WTC11 (cell line): ENCODE measurements around the gene KRT12.

ENCODE experiments used
- CREB1 ChIP-seq: sonication (generic); formaldehyde crosslinking; IDR thresholded peaks from 2 replicates; pipeline ENCODE4 v1.8.0; 2023; ENCODE audit warnings: mild to moderate bottlenecking, missing genetic modification reagents
- CTCF ChIP-seq: fragments of 200-600 bp; IDR thresholded peaks from 2 replicates; pipeline ENCODE4 v1.8.0; 2022; ENCODE audit warnings: antibody characterized with exemption
- FOXJ3 ChIP-seq: sonication (generic); formaldehyde crosslinking; IDR thresholded peaks from 2 replicates; pipeline ENCODE4 v1.9.0; 2021; ENCODE audit warnings: missing genetic modification reagents, mild to moderate bottlenecking, borderline replicate concordance
- MYBL2 ChIP-seq: sonication (generic); formaldehyde crosslinking; IDR thresholded peaks from 2 replicates; pipeline ENCODE4 v1.8.1; 2023; ENCODE audit warnings: mild to moderate bottlenecking, moderate library complexity, missing genetic modification reagents
- NR1H2 ChIP-seq: sonication (generic); formaldehyde crosslinking; IDR thresholded peaks from 2 replicates; pipeline ENCODE4 v1.9.0; 2021; ENCODE audit warnings: mild to moderate bottlenecking, moderate library complexity, missing genetic modification reagents
- TCF7 ChIP-seq: sonication (generic); formaldehyde crosslinking; IDR thresholded peaks from 2 replicates; pipeline ENCODE4 v1.8.0; 2022; ENCODE audit warnings: mild to moderate bottlenecking, low read depth, missing genetic modification reagents, moderate library complexity
- USF1 ChIP-seq: sonication (generic); formaldehyde crosslinking; IDR thresholded peaks from 2 replicates; pipeline ENCODE4 v1.8.0; 2022; ENCODE audit warnings: mild to moderate bottlenecking, missing genetic modification reagents
- USF2 ChIP-seq: sonication (generic); formaldehyde crosslinking; IDR thresholded peaks from 2 replicates; pipeline ENCODE4 v1.8.1; 2023; ENCODE audit warnings: mild to moderate bottlenecking, missing genetic modification reagents, moderate library complexity
- ZNF396 ChIP-seq: fragments of 250-450 bp; sonication (Bioruptor Pico); IDR thresholded peaks from 2 replicates; pipeline ENCODE4 v1.8.0; 2021; ENCODE audit warnings: mild to moderate bottlenecking, moderate library complexity, borderline replicate concordance
- ZNF423 ChIP-seq: fragments of 250-450 bp; sonication (Bioruptor Pico); IDR thresholded peaks from 2 replicates; pipeline ENCODE4 v2.1.2; 2022; ENCODE audit warnings: mild to moderate bottlenecking, moderate library complexity
- TF ChIP-seq, protein P1 (sequence below): sonication (generic); formaldehyde crosslinking; IDR thresholded peaks from 2 replicates; pipeline ENCODE4 v1.8.1; 2023; ENCODE audit warnings: mild to moderate bottlenecking, missing genetic modification reagents, borderline replicate concordance
- TF ChIP-seq, protein P2 (sequence below): sonication (generic); formaldehyde crosslinking; IDR thresholded peaks from 2 replicates; pipeline ENCODE4 v1.8.0; 2022; ENCODE audit warnings: mild to moderate bottlenecking, missing genetic modification reagents
- TF ChIP-seq, protein P3 (sequence below): sonication (generic); formaldehyde crosslinking; IDR thresholded peaks from 2 replicates; pipeline ENCODE4 v1.8.1; 2023; ENCODE audit warnings: mild to moderate bottlenecking, moderate library complexity, missing genetic modification reagents

GRCh38 chr17:40818733-40819527 is 48.1 kb downstream of the KRT12 start:
- TF ChIP-seq, protein P1, sequence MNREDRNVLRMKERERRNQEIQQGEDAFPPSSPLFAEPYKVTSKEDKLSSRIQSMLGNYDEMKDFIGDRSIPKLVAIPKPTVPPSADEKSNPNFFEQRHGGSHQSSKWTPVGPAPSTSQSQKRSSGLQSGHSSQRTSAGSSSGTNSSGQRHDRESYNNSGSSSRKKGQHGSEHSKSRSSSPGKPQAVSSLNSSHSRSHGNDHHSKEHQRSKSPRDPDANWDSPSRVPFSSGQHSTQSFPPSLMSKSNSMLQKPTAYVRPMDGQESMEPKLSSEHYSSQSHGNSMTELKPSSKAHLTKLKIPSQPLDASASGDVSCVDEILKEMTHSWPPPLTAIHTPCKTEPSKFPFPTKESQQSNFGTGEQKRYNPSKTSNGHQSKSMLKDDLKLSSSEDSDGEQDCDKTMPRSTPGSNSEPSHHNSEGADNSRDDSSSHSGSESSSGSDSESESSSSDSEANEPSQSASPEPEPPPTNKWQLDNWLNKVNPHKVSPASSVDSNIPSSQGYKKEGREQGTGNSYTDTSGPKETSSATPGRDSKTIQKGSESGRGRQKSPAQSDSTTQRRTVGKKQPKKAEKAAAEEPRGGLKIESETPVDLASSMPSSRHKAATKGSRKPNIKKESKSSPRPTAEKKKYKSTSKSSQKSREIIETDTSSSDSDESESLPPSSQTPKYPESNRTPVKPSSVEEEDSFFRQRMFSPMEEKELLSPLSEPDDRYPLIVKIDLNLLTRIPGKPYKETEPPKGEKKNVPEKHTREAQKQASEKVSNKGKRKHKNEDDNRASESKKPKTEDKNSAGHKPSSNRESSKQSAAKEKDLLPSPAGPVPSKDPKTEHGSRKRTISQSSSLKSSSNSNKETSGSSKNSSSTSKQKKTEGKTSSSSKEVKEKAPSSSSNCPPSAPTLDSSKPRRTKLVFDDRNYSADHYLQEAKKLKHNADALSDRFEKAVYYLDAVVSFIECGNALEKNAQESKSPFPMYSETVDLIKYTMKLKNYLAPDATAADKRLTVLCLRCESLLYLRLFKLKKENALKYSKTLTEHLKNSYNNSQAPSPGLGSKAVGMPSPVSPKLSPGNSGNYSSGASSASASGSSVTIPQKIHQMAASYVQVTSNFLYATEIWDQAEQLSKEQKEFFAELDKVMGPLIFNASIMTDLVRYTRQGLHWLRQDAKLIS (CRISPR knock-in tag): no peak
- TF ChIP-seq CTCF (no peak), CREB1 (CRISPR knock-in tag) (no peak), ZNF396 (no peak), USF1 (no peak), FOXJ3 (CRISPR knock-in tag) (no peak), ZNF423 (CRISPR knock-in tag) (no peak), MYBL2 (CRISPR knock-in tag) (no peak), TCF7 (CRISPR knock-in tag) (no peak), USF2 (CRISPR knock-in tag) (no peak), NR1H2 (CRISPR knock-in tag) (no peak)
- TF ChIP-seq, protein P2, sequence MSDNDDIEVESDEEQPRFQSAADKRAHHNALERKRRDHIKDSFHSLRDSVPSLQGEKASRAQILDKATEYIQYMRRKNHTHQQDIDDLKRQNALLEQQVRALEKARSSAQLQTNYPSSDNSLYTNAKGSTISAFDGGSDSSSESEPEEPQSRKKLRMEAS (CRISPR knock-in tag): no peak
- TF ChIP-seq, protein P3, sequence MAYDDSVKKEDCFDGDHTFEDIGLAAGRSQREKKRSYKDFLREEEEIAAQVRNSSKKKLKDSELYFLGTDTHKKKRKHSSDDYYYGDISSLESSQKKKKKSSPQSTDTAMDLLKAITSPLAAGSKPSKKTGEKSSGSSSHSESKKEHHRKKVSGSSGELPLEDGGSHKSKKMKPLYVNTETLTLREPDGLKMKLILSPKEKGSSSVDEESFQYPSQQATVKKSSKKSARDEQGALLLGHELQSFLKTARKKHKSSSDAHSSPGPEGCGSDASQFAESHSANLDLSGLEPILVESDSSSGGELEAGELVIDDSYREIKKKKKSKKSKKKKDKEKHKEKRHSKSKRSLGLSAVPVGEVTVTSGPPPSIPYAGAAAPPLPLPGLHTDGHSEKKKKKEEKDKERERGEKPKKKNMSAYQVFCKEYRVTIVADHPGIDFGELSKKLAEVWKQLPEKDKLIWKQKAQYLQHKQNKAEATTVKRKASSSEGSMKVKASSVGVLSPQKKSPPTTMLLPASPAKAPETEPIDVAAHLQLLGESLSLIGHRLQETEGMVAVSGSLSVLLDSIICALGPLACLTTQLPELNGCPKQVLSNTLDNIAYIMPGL (CRISPR knock-in tag): no peak
